ENCODE data around the gene CTSL. TPM values are rescaled to one million over a fixed set of nuclear protein-coding genes. Genes with fewer than 3 reads are reported as not detected.

The CTSL gene
- total and polyA plus RNA-seq, 2 experiments from 2014 or later, result 34.5 to 35.3 TPM

DNA sequence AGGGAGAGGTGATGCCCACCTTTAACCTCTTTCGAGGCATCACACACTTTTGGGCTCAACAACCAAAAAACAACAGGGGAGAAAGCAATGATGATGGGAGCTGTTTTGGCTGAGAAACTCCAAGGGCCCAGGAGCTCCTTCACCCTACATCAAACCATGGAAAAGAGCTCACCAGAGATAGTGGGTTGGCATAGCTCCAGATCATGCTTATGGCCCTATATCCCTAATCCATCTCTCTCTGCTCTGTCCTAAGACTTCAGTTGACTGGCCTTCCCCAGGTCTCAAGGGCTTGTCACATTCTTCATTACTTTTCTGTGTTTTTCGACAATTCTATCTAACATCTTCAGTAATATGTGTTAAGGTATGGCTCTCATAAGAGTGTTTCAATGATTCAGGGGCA, 5.7 kb upstream of the CTSL start:
- no peaks in the 10 kb centered on the region for H3K36me3 Mint-ChIP-seq (ENCODE audit: low read depth)
- no peak for ATAC-seq
- no peak overlapping the region for H3K4me2 ChIP-seq

More for the DNA sequence above, 5.7 kb upstream of the CTSL start:
- H3F3A ChIP-seq (replicated peaks; ENCODE audit: low read depth), result no peaks in the 10 kb centered on the region
- DNase-seq (ENCODE audit: low spot score), result no peak
- H3K27me3 Mint-ChIP-seq (ENCODE audit: insufficient read depth, low read depth, poor library complexity), result peaks cover 9% of the 10 kb centered on the region
- H3K4me1 ChIP-seq (ENCODE audit: insufficient read depth), result no peaks in the 10 kb centered on the region
- H3K79me2 ChIP-seq (replicated peaks; ENCODE audit: insufficient read depth), result no peaks in the 10 kb centered on the region
- no peak overlapping the region for H3K27ac Mint-ChIP-seq
- H3K4me1 Mint-ChIP-seq, result 0 out of 3 replicates have a peak, but pooled peaks cover under 1% of the 10 kb centered on the region
- H2AFZ ChIP-seq, result no peak overlapping the region
- H3K4me3 ChIP-seq, result no peak overlapping the region
- no peaks in the 10 kb centered on the region for H3K36me3 ChIP-seq (ENCODE audit: insufficient read depth)
- H3K27ac ChIP-seq (ENCODE audit: low read depth), result no peak overlapping the region
- no peaks in the 10 kb centered on the region for H4K20me1 ChIP-seq (replicated peaks; ENCODE audit: insufficient read depth)
- no peak overlapping the region for H3K4me3 Mint-ChIP-seq
- peaks cover 6% of the 10 kb centered on the region; the same call in 1 of the 2 replicates for H3K9me2 ChIP-seq (ENCODE audit: insufficient read depth)
- peaks cover 6% of the 10 kb centered on the region for H3K27me3 ChIP-seq (ENCODE audit: insufficient read depth)
- H3K9me3 Mint-ChIP-seq, result no peaks in the 10 kb centered on the region
- TF ChIP-seq, protein P1, sequence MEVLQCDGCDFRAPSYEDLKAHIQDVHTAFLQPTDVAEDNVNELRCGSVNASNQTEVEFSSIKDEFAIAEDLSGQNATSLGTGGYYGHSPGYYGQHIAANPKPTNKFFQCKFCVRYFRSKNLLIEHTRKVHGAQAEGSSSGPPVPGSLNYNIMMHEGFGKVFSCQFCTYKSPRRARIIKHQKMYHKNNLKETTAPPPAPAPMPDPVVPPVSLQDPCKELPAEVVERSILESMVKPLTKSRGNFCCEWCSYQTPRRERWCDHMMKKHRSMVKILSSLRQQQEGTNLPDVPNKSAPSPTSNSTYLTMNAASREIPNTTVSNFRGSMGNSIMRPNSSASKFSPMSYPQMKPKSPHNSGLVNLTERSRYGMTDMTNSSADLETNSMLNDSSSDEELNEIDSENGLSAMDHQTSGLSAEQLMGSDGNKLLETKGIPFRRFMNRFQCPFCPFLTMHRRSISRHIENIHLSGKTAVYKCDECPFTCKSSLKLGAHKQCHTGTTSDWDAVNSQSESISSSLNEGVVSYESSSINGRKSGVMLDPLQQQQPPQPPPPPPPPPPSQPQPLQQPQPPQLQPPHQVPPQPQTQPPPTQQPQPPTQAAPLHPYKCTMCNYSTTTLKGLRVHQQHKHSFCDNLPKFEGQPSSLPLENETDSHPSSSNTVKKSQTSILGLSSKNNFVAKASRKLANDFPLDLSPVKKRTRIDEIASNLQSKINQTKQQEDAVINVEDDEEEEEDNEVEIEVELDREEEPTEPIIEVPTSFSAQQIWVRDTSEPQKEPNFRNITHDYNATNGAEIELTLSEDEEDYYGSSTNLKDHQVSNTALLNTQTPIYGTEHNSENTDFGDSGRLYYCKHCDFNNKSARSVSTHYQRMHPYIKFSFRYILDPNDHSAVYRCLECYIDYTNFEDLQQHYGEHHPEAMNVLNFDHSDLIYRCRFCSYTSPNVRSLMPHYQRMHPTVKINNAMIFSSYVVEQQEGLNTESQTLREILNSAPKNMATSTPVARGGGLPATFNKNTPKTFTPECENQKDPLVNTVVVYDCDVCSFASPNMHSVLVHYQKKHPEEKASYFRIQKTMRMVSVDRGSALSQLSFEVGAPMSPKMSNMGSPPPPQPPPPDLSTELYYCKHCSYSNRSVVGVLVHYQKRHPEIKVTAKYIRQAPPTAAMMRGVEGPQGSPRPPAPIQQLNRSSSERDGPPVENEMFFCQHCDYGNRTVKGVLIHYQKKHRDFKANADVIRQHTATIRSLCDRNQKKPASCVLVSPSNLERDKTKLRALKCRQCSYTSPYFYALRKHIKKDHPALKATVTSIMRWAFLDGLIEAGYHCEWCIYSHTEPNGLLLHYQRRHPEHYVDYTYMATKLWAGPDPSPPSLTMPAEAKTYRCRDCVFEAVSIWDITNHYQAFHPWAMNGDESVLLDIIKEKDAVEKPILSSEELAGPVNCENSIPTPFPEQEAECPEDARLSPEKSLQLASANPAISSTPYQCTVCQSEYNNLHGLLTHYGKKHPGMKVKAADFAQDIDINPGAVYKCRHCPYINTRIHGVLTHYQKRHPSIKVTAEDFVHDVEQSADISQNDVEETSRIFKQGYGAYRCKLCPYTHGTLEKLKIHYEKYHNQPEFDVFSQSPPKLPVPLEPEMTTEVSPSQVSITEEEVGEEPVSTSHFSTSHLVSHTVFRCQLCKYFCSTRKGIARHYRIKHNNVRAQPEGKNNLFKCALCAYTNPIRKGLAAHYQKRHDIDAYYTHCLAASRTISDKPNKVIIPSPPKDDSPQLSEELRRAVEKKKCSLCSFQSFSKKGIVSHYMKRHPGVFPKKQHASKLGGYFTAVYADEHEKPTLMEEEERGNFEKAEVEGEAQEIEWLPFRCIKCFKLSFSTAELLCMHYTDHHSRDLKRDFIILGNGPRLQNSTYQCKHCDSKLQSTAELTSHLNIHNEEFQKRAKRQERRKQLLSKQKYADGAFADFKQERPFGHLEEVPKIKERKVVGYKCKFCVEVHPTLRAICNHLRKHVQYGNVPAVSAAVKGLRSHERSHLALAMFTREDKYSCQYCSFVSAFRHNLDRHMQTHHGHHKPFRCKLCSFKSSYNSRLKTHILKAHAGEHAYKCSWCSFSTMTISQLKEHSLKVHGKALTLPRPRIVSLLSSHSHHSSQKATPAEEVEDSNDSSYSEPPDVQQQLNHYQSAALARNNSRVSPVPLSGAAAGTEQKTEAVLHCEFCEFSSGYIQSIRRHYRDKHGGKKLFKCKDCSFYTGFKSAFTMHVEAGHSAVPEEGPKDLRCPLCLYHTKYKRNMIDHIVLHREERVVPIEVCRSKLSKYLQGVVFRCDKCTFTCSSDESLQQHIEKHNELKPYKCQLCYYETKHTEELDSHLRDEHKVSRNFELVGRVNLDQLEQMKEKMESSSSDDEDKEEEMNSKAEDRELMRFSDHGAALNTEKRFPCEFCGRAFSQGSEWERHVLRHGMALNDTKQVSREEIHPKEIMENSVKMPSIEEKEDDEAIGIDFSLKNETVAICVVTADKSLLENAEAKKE (CRISPR knock-in tag; IDR thresholded peaks at IDR 0.05), result no peak
- TF ChIP-seq EZH2 (IDR thresholded peaks at IDR 0.05; ENCODE audit: low read depth, unreplicated experiment) (no peak), STAT1 (IDR thresholded peaks at IDR 0.05; ENCODE audit: unreplicated experiment) (no peak), POLR2AphosphoS5 (IDR thresholded peaks at IDR 0.05; ENCODE audit: low read depth) (no peak), ZNF331 (CRISPR knock-in tag; IDR thresholded peaks at IDR 0.05; ENCODE audit: low read depth) (no peak), EZH2phosphoT487 (IDR thresholded peaks at IDR 0.05; ENCODE audit: unreplicated experiment) (no peak), JUNB (IDR thresholded peaks at IDR 0.05; ENCODE audit: unreplicated experiment) (no peak), NANOG (IDR thresholded peaks at IDR 0.05; ENCODE audit: borderline replicate concordance) (no peak), ZNF114 (CRISPR knock-in tag; IDR thresholded peaks at IDR 0.05) (no peak), CREB1 (CRISPR knock-in tag; IDR thresholded peaks at IDR 0.05; ENCODE audit: low read depth) (no peak)
- TF ChIP-seq, protein P2, sequence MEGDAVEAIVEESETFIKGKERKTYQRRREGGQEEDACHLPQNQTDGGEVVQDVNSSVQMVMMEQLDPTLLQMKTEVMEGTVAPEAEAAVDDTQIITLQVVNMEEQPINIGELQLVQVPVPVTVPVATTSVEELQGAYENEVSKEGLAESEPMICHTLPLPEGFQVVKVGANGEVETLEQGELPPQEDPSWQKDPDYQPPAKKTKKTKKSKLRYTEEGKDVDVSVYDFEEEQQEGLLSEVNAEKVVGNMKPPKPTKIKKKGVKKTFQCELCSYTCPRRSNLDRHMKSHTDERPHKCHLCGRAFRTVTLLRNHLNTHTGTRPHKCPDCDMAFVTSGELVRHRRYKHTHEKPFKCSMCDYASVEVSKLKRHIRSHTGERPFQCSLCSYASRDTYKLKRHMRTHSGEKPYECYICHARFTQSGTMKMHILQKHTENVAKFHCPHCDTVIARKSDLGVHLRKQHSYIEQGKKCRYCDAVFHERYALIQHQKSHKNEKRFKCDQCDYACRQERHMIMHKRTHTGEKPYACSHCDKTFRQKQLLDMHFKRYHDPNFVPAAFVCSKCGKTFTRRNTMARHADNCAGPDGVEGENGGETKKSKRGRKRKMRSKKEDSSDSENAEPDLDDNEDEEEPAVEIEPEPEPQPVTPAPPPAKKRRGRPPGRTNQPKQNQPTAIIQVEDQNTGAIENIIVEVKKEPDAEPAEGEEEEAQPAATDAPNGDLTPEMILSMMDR (conservative IDR thresholded peaks at IDR 0.05; ENCODE audit: low read depth in 2 of 2), result no peak
- TF ChIP-seq, protein P3, sequence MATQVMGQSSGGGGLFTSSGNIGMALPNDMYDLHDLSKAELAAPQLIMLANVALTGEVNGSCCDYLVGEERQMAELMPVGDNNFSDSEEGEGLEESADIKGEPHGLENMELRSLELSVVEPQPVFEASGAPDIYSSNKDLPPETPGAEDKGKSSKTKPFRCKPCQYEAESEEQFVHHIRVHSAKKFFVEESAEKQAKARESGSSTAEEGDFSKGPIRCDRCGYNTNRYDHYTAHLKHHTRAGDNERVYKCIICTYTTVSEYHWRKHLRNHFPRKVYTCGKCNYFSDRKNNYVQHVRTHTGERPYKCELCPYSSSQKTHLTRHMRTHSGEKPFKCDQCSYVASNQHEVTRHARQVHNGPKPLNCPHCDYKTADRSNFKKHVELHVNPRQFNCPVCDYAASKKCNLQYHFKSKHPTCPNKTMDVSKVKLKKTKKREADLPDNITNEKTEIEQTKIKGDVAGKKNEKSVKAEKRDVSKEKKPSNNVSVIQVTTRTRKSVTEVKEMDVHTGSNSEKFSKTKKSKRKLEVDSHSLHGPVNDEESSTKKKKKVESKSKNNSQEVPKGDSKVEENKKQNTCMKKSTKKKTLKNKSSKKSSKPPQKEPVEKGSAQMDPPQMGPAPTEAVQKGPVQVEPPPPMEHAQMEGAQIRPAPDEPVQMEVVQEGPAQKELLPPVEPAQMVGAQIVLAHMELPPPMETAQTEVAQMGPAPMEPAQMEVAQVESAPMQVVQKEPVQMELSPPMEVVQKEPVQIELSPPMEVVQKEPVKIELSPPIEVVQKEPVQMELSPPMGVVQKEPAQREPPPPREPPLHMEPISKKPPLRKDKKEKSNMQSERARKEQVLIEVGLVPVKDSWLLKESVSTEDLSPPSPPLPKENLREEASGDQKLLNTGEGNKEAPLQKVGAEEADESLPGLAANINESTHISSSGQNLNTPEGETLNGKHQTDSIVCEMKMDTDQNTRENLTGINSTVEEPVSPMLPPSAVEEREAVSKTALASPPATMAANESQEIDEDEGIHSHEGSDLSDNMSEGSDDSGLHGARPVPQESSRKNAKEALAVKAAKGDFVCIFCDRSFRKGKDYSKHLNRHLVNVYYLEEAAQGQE (IDR thresholded peaks at IDR 0.05; ENCODE audit: unreplicated experiment), result no peak
- TF ChIP-seq, protein P4, sequence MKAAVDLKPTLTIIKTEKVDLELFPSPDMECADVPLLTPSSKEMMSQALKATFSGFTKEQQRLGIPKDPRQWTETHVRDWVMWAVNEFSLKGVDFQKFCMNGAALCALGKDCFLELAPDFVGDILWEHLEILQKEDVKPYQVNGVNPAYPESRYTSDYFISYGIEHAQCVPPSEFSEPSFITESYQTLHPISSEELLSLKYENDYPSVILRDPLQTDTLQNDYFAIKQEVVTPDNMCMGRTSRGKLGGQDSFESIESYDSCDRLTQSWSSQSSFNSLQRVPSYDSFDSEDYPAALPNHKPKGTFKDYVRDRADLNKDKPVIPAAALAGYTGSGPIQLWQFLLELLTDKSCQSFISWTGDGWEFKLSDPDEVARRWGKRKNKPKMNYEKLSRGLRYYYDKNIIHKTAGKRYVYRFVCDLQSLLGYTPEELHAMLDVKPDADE (IDR thresholded peaks at IDR 0.05), result no peak
